ENCODE measurements around the gene MEG3. TPM values are rescaled to one million over a fixed set of nuclear protein-coding genes. Genes with fewer than 3 reads are reported as not detected.

The MEG3 gene
- total and polyA plus RNA-seq, 5 experiments from 2014 or later = not detected

DNA sequence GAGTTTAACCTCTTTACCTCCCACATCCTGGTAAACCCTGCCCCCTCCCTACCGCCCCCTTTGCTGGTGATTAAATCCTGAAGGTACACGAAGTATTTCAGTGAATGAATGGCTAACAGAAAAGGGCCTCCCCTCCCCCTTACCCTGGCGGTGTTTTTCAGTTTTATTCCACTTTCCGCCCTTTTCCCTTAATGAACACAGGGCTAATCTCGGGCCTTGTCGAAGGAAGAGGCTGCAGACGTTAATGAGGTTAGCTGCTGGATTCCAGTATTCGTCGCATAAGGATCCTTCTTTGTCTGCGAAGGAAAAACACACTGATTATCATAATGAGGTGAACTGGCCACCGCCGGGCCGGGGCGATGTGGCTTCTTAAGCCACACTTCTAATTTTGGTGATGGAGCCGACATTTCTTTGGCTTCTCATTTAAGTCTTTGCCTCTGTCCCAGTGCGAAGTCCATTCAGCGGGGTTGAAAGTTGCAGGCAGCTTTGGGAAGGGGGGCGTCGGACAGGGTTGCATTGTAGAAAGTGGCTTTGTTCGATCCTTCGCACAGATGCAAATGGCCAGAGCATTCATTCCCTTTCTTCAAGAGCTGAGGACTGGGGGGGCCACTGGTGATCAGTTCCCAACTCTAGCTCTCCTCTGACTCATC lies 6.5 kb downstream of the MEG3 start:
- DNase-seq (no peak), ATAC-seq (no peak)
- Mint-ChIP-seq H3K36me3 (peaks cover 0 to 3% (median 0%) of the 10 kb centered on the region in 3 donors), H3K27me3 (peaks cover 3 to 46% (median 24%) of the 10 kb centered on the region in 5 donors), H3K9me3 (peaks cover 0 to 9% (median 3%) of the 10 kb centered on the region in 9 donors), H3K27ac (no peak overlapping the region), H3K4me1 (peaks cover 0 to 3% (median 0%) of the 10 kb centered on the region in 4 donors), H3K4me3 (no peak overlapping the region)
- POLR2A ChIA-PET = no interaction called here

DNA sequence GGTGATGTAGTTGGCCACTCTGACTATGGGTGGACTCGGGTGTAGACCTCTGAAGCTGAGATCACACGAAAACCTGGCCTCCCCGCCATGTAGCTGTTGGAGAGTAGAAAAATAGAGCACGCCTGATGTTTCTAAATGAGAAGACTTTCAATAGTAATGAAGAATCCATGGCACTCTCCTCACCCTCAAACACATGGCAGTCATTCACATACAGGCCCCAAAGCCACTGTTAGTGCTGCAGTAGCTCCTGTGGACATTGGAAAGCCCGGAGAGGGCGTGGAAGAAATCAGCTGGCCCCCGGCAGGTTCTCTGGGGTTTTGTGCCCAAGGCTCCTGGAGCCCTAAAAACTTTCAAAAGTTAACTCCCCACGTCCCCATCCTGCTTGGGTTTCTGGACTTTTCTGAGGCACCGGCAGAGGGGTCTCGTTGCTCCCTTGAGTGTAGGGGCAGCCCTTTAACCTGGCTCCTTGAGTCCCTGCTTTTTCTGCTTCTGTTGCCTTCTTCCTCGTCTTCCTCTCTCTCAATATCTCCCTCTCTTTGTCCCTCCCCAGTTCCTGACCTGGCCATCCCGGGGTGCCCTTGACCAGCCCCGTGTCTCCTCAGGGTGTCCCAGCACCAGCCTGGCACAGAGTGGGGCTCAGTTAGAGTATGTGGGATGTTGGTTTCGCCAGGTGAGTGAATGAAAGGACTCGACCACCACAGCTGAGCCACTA lies 8.3 kb downstream of the MEG3 start:
- peaks cover 0 to 31% (median 16%) of the 10 kb centered on the region in 5 donors for H3K27me3 Mint-ChIP-seq
- H3K27ac Mint-ChIP-seq = no peak overlapping the region
- no peaks in the 10 kb centered on the region for H3K4me1 Mint-ChIP-seq
- no peak overlapping the region for H3K4me3 Mint-ChIP-seq
- POLR2A ChIA-PET = no interaction called here
- no peaks in the 10 kb centered on the region for H3K36me3 Mint-ChIP-seq
- no peak for DNase-seq
- ATAC-seq = no peak
- no peaks in the 10 kb centered on the region for H3K9me3 Mint-ChIP-seq

DNA sequence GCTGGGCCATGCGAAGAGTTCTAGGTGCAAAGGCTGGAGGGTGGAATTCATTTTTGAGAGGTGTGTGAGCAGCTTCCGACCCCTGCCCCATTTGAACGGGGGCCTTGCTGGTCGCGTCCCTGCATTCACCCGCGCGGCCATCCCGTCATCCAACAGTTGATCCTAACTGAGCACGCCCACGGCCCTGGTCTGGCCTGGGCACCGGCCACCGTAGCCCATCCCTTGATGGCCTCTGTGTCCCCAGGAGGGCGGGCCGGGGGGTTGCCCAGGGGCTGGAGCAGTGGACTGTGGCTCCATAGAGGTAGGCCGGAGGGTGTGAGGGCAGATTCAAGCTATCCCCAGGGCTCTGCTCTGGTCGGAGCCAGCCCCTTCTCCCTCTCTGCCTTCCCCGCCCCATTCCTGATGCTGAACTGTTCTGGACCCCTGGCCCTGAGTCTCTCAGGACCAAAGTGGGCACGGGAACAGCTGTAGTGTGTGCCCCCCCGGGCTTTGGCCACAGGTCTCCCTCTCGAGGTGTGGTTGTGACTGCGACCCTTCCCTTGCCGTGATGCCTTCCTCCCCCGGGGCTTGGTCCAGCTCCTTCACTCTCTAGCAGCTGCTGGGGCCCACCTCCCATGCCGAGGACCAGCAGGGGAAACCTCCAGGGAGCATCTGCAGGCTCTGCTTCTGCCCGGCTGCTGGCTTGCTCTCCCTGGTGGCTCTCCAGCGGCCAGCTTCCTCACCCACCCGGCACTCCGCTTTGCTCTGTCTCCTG lies 9.1 kb downstream of the MEG3 start:
- ATAC-seq (no peak), DNase-seq (no peak)
- Mint-ChIP-seq H3K36me3 (no peaks in the 10 kb centered on the region), H3K27ac (no peak overlapping the region), H3K9me3 (no peaks in the 10 kb centered on the region), H3K4me3 (no peak overlapping the region), H3K27me3 (peaks cover 0 to 24% (median 12%) of the 10 kb centered on the region in 5 donors), H3K4me1 (no peaks in the 10 kb centered on the region)
- POLR2A ChIA-PET = no interaction called here

DNA sequence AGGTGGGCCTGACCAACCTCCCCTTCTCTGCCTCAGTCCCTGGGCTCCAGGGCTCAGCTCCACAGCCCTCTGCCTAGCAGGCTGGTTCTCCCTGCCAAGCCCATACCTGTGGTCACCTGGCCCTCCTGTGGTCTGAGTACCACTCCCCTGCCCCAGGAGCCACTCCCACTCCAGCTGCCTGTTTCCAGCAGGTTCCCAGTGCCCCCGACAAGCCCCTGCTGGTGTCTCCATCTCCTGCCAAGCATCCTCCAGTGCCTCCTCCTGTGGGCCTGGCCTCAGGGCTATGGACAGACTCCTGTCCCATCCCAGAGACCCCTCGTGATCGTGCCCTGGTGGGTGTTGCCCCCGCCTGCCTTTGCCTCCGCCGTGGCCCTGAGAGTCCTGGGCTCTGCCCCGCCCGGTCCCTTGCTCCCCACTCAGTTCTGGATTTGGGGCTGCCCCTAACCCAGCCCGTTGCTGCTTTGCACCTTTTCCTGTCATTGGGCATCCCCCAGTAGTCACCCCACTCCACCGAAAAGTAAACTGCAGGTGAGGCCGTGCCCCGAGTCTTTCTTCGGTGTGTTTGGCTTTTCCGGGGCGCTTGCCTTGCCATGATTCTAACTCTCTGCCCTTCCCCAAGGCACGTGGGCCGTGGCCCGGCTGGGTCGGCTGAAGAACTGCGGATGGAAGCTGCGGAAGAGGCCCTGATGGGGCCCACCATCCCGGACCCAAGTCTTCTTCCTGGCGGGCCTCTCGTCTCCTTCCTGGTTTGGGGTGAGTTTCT lies 9.8 kb downstream of the MEG3 start:
- no peaks in the 10 kb centered on the region for H3K36me3 Mint-ChIP-seq
- no peak for DNase-seq
- no peak overlapping the region for H3K4me3 Mint-ChIP-seq
- POLR2A ChIA-PET = no interaction called here
- no peak for ATAC-seq
- no peaks in the 10 kb centered on the region for H3K9me3 Mint-ChIP-seq
- H3K27ac Mint-ChIP-seq = peak overlapping the region in 1 of 10 donors; percentile 67
- peaks cover 0 to 22% (median 12%) of the 10 kb centered on the region in 5 donors for H3K27me3 Mint-ChIP-seq
- H3K4me1 Mint-ChIP-seq = no peaks in the 10 kb centered on the region

DNA sequence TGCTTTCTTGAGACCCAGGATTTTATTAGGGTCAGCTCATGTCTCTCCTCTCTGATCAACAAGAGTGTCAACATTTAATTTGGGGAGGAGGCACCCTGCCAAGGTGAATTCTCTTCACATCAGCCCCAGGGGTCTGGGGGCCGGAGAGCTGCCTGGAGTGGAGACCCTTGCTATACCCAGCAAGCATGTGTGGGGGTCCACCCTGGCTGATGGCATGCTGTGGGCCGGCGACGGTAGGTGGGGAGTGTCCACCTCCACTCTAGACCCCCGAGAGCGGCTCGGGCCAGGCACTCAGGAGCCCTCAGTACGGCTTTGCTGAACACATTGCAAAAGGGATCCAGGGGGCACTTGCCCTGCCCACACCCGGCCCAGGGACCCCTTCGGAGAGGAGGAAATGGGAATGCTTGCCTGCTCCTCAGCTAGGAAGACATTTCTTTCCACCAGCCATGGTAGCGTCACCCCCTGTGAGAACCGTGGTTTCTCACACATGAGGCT lies 10.4 kb downstream of the MEG3 start:
- H3K27me3 Mint-ChIP-seq = peaks cover 0 to 21% (median 12%) of the 10 kb centered on the region in 5 donors
- H3K36me3 Mint-ChIP-seq = no peaks in the 10 kb centered on the region
- no peaks in the 10 kb centered on the region for H3K9me3 Mint-ChIP-seq
- no peak overlapping the region for H3K27ac Mint-ChIP-seq
- H3K4me1 Mint-ChIP-seq = no peaks in the 10 kb centered on the region
- no peak for DNase-seq
- POLR2A ChIA-PET = no interaction called here
- ATAC-seq = no peak
- H3K4me3 Mint-ChIP-seq = no peak overlapping the region

DNA sequence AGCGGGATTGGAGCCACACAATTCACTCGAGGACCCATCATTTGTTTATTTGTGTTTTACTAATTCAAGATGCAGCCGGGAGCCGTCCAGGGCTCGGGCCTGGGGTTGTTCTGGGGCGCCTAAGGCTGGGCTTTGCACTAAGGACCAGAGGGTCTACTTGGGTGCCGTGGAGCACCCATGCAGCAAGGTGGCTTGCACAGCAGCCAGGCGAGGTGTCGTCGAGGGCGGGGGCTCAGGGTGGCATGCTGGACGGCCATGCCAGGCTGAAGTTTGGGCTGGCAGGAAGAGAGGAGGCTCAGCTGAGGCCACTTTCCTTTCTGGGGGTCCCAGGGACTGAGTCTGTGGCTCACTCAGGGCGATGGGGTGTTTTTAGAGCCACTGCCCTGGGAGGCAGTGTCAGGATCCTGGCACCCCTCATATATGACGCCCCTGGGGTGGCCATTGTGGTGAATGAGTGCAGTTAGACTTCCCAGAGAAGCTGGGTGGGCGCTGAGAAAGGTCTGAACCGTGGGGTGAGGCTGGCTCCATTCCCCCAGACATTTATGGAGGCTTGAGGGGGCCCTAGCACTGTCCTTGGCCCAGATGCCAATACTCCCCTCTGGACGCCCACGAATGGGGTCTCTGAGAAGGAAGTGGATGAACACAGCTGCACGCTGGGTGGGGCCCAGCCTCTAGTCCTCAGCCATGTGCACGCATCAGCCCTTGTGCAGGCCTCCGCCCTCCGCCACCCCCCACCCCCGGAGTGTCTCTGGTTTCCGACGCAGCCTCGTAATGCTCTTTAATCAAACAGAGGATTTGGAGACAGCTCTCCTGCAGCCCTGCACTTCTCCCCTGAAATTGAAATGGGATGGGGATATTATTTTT lies 11.3 kb downstream of the MEG3 start:
- H3K9me3 Mint-ChIP-seq = no peaks in the 10 kb centered on the region
- POLR2A ChIA-PET = no interaction called here
- no peak for ATAC-seq
- no peaks in the 10 kb centered on the region for H3K4me1 Mint-ChIP-seq
- peaks cover 0 to 13% (median 10%) of the 10 kb centered on the region in 5 donors for H3K27me3 Mint-ChIP-seq
- no peak overlapping the region for H3K27ac Mint-ChIP-seq
- no peak for DNase-seq
- H3K4me3 Mint-ChIP-seq = no peak overlapping the region
- H3K36me3 Mint-ChIP-seq = no peaks in the 10 kb centered on the region

DNA sequence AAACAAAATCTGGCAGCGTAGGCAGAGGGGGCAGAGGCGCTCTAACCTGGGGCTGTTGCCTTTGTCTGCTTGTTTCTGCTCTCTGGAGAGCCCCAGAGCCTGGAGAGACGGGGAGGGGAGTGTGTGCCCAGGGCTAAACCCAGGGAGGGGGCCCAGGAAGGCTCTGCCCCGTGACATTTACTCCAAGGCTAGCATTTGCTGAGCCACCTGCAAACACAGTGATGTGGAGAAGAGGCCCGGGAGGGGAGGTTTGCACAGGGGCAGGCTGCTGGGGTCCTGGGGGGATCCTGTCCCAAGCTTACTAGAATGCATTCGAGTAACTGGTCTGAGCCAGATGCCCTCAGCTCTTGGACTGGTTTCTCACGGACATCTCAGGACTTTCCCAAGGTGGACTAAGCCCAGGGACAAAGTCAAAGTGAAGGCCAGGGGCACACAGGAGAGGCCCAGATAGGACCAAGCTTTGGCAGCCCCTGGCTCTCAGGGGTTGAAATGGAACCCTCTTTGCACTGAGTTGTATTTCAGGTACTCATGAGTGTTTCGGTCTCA lies 12.0 kb downstream of the MEG3 start:
- Mint-ChIP-seq H3K36me3 (no peaks in the 10 kb centered on the region), H3K27me3 (peaks cover 0 to 12% (median 8%) of the 10 kb centered on the region in 5 donors), H3K4me3 (no peak overlapping the region), H3K9me3 (no peaks in the 10 kb centered on the region), H3K4me1 (no peaks in the 10 kb centered on the region), H3K27ac (no peak overlapping the region)
- POLR2A ChIA-PET = no interaction called here
- no peak for ATAC-seq
- DNase-seq = no peak

DNA sequence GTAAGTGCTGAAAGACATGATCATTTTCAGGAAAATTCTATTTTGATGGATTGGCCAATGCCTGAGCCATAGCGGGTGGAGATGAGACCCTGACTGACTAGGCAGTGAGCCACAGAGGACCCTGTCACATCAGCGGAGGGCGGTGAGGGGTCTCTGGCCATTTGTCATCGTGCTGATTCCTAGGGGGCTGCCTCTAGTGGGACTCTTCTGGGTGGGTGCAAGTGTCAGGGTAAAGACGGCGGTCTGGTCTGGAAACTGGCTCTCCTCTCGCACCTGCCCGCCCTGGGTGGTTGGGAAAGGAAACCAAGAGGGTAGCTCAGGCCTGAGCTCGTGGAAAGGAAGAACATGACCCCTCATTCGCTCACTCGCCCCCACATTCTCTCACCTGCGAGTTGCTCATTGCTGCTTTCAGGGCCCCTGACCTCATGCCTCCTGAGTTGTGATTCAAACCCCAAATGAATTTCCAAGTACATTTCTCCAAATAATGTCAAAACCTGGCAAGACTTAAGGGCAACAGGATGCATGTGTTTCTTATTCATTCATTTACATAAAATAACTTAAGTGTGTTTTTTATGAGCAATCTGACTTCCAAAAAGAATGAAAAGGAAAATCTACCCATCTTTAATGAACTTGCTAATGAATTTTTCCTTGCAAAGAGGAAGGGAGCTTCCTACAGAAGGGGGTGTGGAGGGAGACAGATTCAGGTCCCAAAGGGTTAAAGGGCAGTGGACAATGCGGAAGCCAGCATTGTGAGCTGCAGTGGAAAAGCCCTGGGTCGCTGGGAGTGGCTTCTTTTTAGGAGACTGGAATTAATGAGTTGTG lies 12.8 kb downstream of the MEG3 start:
- ATAC-seq (no peak), DNase-seq (no peak)
- Mint-ChIP-seq H3K9me3 (no peaks in the 10 kb centered on the region), H3K27me3 (peaks cover 0 to 12% (median 7%) of the 10 kb centered on the region in 5 donors), H3K27ac (no peak overlapping the region), H3K36me3 (no peaks in the 10 kb centered on the region), H3K4me1 (peaks cover 0 to 4% (median 1%) of the 10 kb centered on the region in 4 donors), H3K4me3 (no peak overlapping the region)
- POLR2A ChIA-PET = no interaction called here

DNA sequence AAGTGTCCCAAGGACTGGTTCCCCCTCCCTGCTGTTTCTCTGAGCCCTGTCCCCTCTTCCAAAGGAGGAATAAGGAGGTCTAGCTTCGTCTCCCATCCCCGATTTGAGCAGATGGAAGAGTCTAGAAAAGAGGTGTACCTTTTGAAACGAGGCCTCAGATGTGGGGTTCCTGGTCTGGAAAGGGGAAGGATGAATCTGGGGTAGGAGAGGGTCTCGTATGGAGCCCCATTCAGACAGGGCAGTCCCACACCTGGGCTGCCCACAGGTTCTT lies 13.3 kb downstream of the MEG3 start:
- H3K9me3 Mint-ChIP-seq = no peaks in the 10 kb centered on the region
- no peak overlapping the region for H3K4me3 Mint-ChIP-seq
- ATAC-seq = no peak

DNA sequence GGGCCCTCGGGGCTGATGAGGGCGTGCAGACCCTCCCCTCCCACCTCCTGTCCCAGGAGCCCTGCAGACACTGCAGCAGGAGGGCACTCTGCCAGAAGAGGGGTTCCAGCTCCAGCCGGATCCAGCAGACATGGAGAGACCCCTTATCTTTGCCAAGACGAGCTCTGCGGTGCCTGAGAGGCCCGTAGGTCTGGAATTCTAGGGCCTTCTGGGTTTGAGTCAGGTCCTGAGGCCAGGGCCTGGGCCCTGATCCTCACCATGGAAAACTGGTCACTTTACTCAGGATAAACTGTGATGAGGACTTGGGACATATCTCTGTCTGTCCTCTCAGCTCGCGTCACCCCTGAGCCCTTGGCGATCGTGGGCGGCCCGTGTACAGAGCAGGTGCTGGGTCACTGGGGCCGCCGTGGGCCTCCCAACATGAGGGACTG lies 13.8 kb downstream of the MEG3 start:
- DNase-seq = no peak
- POLR2A ChIA-PET = no interaction called here
- peaks cover 0 to 12% (median 4%) of the 10 kb centered on the region in 5 donors for H3K27me3 Mint-ChIP-seq
- H3K4me1 Mint-ChIP-seq = peaks cover 0 to 10% (median 3%) of the 10 kb centered on the region in 4 donors
- H3K4me3 Mint-ChIP-seq = no peak overlapping the region
- no peaks in the 10 kb centered on the region for H3K36me3 Mint-ChIP-seq
- no peak overlapping the region for H3K27ac Mint-ChIP-seq
- no peaks in the 10 kb centered on the region for H3K9me3 Mint-ChIP-seq
- no peak for ATAC-seq

More for the DNA sequence above, 13.3 kb downstream of the MEG3 start:
- Mint-ChIP-seq H3K4me1 (peaks cover 0 to 7% (median 2%) of the 10 kb centered on the region in 4 donors), H3K36me3 (no peaks in the 10 kb centered on the region), H3K27me3 (peaks cover 0 to 12% (median 7%) of the 10 kb centered on the region in 5 donors), H3K27ac (no peak overlapping the region)
- no peak for DNase-seq
- POLR2A ChIA-PET = no interaction called here
